ENCODE data around the gene C11orf97. TPM values are rescaled to one million over a fixed set of nuclear protein-coding genes. Genes with fewer than 3 reads are reported as not detected.

The C11orf97 gene
- total and polyA plus RNA-seq, 2 donors (not counting 3 experiments of a cell fraction or from before 2014, with no cell fraction given): not detected

GRCh38 chr11:94481342-94481741, 30.9 kb upstream of the C11orf97 start:
- H3K9ac ChIP-seq (replicated peaks; ENCODE audit: extremely low read depth, insufficient read depth, low read length): no peak overlapping the region
- H3K36me3 ChIP-seq (ENCODE audit: control insufficient read depth in 2 of 2, extremely low read depth in 1 of 2, insufficient read depth in 2 of 2, low read length in 2 of 2): peaks cover 0 to under 1% of the 10 kb centered on the region in 2 experiments
- dilution Hi-C loops (cut with MboI; ENCODE audit: extremely low pct_ligation_motif_present, low sequenced_read_pairs): no loop called here
- TF ChIP-seq POLR2AphosphoS5 (IDR thresholded peaks at IDR 0.05; ENCODE audit: insufficient read depth, low read depth, low read length): no peak
- TF ChIP-seq, protein P1, sequence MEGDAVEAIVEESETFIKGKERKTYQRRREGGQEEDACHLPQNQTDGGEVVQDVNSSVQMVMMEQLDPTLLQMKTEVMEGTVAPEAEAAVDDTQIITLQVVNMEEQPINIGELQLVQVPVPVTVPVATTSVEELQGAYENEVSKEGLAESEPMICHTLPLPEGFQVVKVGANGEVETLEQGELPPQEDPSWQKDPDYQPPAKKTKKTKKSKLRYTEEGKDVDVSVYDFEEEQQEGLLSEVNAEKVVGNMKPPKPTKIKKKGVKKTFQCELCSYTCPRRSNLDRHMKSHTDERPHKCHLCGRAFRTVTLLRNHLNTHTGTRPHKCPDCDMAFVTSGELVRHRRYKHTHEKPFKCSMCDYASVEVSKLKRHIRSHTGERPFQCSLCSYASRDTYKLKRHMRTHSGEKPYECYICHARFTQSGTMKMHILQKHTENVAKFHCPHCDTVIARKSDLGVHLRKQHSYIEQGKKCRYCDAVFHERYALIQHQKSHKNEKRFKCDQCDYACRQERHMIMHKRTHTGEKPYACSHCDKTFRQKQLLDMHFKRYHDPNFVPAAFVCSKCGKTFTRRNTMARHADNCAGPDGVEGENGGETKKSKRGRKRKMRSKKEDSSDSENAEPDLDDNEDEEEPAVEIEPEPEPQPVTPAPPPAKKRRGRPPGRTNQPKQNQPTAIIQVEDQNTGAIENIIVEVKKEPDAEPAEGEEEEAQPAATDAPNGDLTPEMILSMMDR (IDR thresholded peaks at IDR 0.05; ENCODE audit: extremely low read depth in 1 of 2, insufficient read depth in 1 of 2, low read depth in 1 of 2, low read length in 2 of 2): no peak
- no peak for TF ChIP-seq MYC (IDR thresholded peaks at IDR 0.05; ENCODE audit: low read depth, low read length)
- TF ChIP-seq FOS (IDR thresholded peaks at IDR 0.05; ENCODE audit: borderline replicate concordance, insufficient read depth, low read length): no peak
- BruUV-seq (replicated peaks): no TSS peak
- no peak overlapping the region for H3K4me2 ChIP-seq (ENCODE audit: insufficient read depth, low read length)
- H3K27me3 ChIP-seq (ENCODE audit: control insufficient read depth in 2 of 2, insufficient read depth in 2 of 2, low read length in 2 of 2): no peaks in the 10 kb centered on the region
- no peak overlapping the region for H3K4me3 ChIP-seq (replicated peaks in 1 of 3; ENCODE audit: insufficient read depth in 1 of 3, low read depth in 1 of 3, low read length in 3 of 3)
- CTCF ChIA-PET: no interaction called here
- POLR2A ChIA-PET: no interaction called here
- H3K4me1 ChIP-seq (ENCODE audit: control insufficient read depth, extremely low read depth, insufficient read depth, low read length): no peaks in the 10 kb centered on the region
- H2AFZ ChIP-seq (ENCODE audit: low read depth, low read length): no peak overlapping the region
- H3K27ac ChIP-seq (ENCODE audit: insufficient read depth, low read depth, low read length): no peak overlapping the region
- DNase-seq (ENCODE audit: low read depth, low spot score) (no peak), FAIRE-seq (no peak)
- H4K20me1 ChIP-seq (replicated peaks; ENCODE audit: control insufficient read depth, extremely low read depth, insufficient read depth, low read length): no peaks in the 10 kb centered on the region
- H3K9me3 ChIP-seq (replicated peaks; ENCODE audit: control insufficient read depth, insufficient read depth, low read length): no peaks in the 10 kb centered on the region
- H3K9me1 ChIP-seq (replicated peaks; ENCODE audit: control insufficient read depth, extremely low read depth, insufficient read depth, low read length): no peaks in the 10 kb centered on the region
- H3K79me2 ChIP-seq (ENCODE audit: control insufficient read depth, insufficient read depth, low read length): no peaks in the 10 kb centered on the region
- intact Hi-C loops (cut with micrococcal nuclease): no loop called here

DNA sequence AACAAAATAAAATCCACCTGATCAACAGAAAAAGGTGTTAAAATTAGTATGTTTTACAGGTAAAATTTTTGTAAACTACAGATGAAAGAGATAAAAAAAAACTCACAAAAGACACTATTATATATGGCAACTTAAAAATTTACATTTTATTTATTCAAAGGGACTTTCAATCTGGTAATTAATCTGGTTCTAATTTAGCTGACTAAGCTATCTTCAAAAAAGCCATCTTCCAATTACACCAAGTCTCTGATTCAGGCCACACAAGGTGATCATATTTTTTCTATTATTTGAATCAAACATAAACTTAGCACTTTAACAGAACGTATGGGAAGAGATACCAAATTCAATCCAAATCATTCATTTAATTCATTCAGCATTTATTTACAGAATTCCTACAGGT, 26.2 kb upstream of the C11orf97 start:
- Histone ChIP-seq H3K4me2 (ENCODE audit: insufficient read depth, low read length) (no peak overlapping the region), H2AFZ (ENCODE audit: low read depth, low read length) (no peak overlapping the region), H3K9me1 (replicated peaks; ENCODE audit: control insufficient read depth, extremely low read depth, insufficient read depth, low read length) (no peaks in the 10 kb centered on the region), H4K20me1 (replicated peaks; ENCODE audit: control insufficient read depth, extremely low read depth, insufficient read depth, low read length) (no peaks in the 10 kb centered on the region), H3K4me1 (ENCODE audit: control insufficient read depth, extremely low read depth, insufficient read depth, low read length) (no peaks in the 10 kb centered on the region), H3K9me3 (replicated peaks; ENCODE audit: control insufficient read depth, insufficient read depth, low read length) (no peaks in the 10 kb centered on the region), H3K79me2 (ENCODE audit: control insufficient read depth, insufficient read depth, low read length) (no peaks in the 10 kb centered on the region), H3K27ac (ENCODE audit: insufficient read depth, low read depth, low read length) (no peak overlapping the region), H3K4me3 (replicated peaks in 1 of 3; ENCODE audit: insufficient read depth in 1 of 3, low read depth in 1 of 3, low read length in 3 of 3) (no peak overlapping the region), H3K27me3 (ENCODE audit: control insufficient read depth in 2 of 2, insufficient read depth in 2 of 2, low read length in 2 of 2) (no peaks in the 10 kb centered on the region), H3K9ac (replicated peaks; ENCODE audit: extremely low read depth, insufficient read depth, low read length) (no peak overlapping the region), H3K36me3 (ENCODE audit: control insufficient read depth in 2 of 2, extremely low read depth in 1 of 2, insufficient read depth in 2 of 2, low read length in 2 of 2) (peaks cover 0 to 12% of the 10 kb centered on the region in 2 experiments)
- dilution Hi-C loops (cut with MboI; ENCODE audit: extremely low pct_ligation_motif_present, low sequenced_read_pairs): no loop called here
- FAIRE-seq (no peak), DNase-seq (ENCODE audit: low read depth, low spot score) (no peak)
- POLR2A ChIA-PET: no interaction called here
- intact Hi-C loops (cut with micrococcal nuclease): no loop called here
- no TSS peak for BruUV-seq (replicated peaks)
- TF ChIP-seq MAX (IDR thresholded peaks at IDR 0.05; ENCODE audit: insufficient read depth, insufficient read length): no peak
- no peak for TF ChIP-seq EZH2 (IDR thresholded peaks at IDR 0.05; ENCODE audit: borderline replicate concordance, low read depth, low read length, severe bottlenecking)
- TF ChIP-seq GATA2 (IDR thresholded peaks at IDR 0.05; ENCODE audit: insufficient read depth, insufficient read length, low read depth, low read length): no peak
- TF ChIP-seq MYC (IDR thresholded peaks at IDR 0.05; ENCODE audit: low read depth, low read length): no peak
- no peak for TF ChIP-seq POLR2A (IDR thresholded peaks at IDR 0.05; ENCODE audit: low read depth, low read length)
- no peak for TF ChIP-seq FOS (IDR thresholded peaks at IDR 0.05; ENCODE audit: borderline replicate concordance, insufficient read depth, low read length)
- no peak for TF ChIP-seq JUN (IDR thresholded peaks at IDR 0.05; ENCODE audit: borderline replicate concordance, insufficient read depth, insufficient read length, low read depth)
- TF ChIP-seq, protein P1 (IDR thresholded peaks at IDR 0.05; ENCODE audit: extremely low read depth in 1 of 2, insufficient read depth in 1 of 2, low read depth in 1 of 2, low read length in 2 of 2): no peak
- no peak for TF ChIP-seq POLR2AphosphoS5 (IDR thresholded peaks at IDR 0.05; ENCODE audit: insufficient read depth, low read depth, low read length)
- CTCF ChIA-PET: interaction anchor here (1.1 kb wide), 1 partner anchor 19 kb away, joined by 3 read pairs; no protein-coding TSS in a partner anchor
